Smooth muscle cell (in vitro differentiated cells): ENCODE data around the gene GOLPH3. TPM values are rescaled to one million over a fixed set of nuclear protein-coding genes. Genes with fewer than 3 reads are reported as not detected.
"Not testable (repeated sequence)": the region's sequence is repeated elsewhere in the genome, so short reads cannot be mapped to it uniquely, and the experiment has no call there.

ENCODE experiments used
- DNase-seq: peaks from one replicate; lab custom pipeline; 2025; ENCODE audit not compliant: unreplicated experiment; lab: John Stamatoyannopoulos, UW
- H2AFZ ChIP-seq: fragments of 200-600 bp; sonication (generic); 2 replicates; pipeline ENCODE4 v1.6.0; 2016; ENCODE audit warnings: antibody characterized with exemption, low read depth, mild to moderate bottlenecking
- H3F3A ChIP-seq: fragments of 200-600 bp; sonication (generic); 2 replicates; pipeline ENCODE4 v1.6.0; 2017; ENCODE audit warnings: antibody characterized with exemption, low read depth
- H3K27ac ChIP-seq: fragments of 200-600 bp; sonication (generic); 2 replicates; pipeline ENCODE4 v1.5.1; 2016; ENCODE audit warnings: low read depth, mild to moderate bottlenecking
- H3K27me3 ChIP-seq: fragments of 200-600 bp; sonication (generic); 2 replicates; pipeline ENCODE4 v1.6.1; 2016; ENCODE audit warnings: low read depth, mild to moderate bottlenecking
- H3K36me3 ChIP-seq: fragments of 200-600 bp; sonication (generic); 2 replicates; pipeline ENCODE4 v1.5.1; 2016; ENCODE audit warnings: low read depth
- H3K4me1 ChIP-seq: fragments of 200-600 bp; sonication (generic); 2 replicates; pipeline ENCODE4 v1.5.1; 2016; ENCODE audit warnings: low read depth
- H3K4me2 ChIP-seq: fragments of 200-600 bp; sonication (generic); 2 replicates; pipeline ENCODE4 v1.6.0; 2016; ENCODE audit warnings: mild to moderate bottlenecking
- H3K4me3 ChIP-seq: fragments of 200-600 bp; sonication (generic); 2 replicates; pipeline ENCODE4 v1.5.1; 2016; ENCODE audit warnings: mild to moderate bottlenecking
- H3K79me2 ChIP-seq: fragments of 200-600 bp; sonication (generic); 2 replicates; pipeline ENCODE4 v1.6.0; 2016; ENCODE audit warnings: low read depth, mild to moderate bottlenecking
- H3K9ac ChIP-seq: fragments of 200-600 bp; sonication (generic); 2 replicates; pipeline ENCODE4 v1.6.0; 2016; ENCODE audit warnings: low read depth
- H3K9me3 ChIP-seq: fragments of 200-600 bp; sonication (generic); replicated peaks from 2 replicates; pipeline ENCODE4 v1.5.1; 2016; ENCODE audit warnings: low read depth
- H4K20me1 ChIP-seq: fragments of 200-600 bp; sonication (generic); 2 replicates; pipeline ENCODE4 v1.6.0; 2016; ENCODE audit warnings: low read depth
- WGBS: methylation state at CpG from one replicate; pipeline ENCODE4 v1.1.7; 2016; ENCODE audit warnings: low lambda C conversion rate; 5-methylcytosine and 5-hydroxymethylcytosine counted together
- polyA plus RNA-seq: library from polyadenylated mRNA; unstranded; fragments of >200 nt; fragmentation: Nextera tagmentation; extraction: Ambion mirVana; gene quantifications from 2 replicates; pipeline ENCODE4 v1.2.1, GENCODE V29; 2016
- total RNA-seq: library from RNA; depleted of rRNA; stranded (reverse); fragments of >200 nt; gene quantifications from 2 replicates; pipeline ENCODE4 v1.2.3, GENCODE V29; 2014
- TF ChIP-seq, protein P1 (sequence below): fragments of 200-600 bp; sonication (generic); IDR thresholded peaks from 2 replicates; pipeline ENCODE4 v1.5.1; 2017; ENCODE audit warnings: borderline replicate concordance, mild to moderate bottlenecking, antibody characterized with exemption; ENCODE audit not compliant: insufficient read depth, poor library complexity, severe bottlenecking

The GOLPH3 gene
- total and polyA plus RNA-seq, 2 experiments from 2014 or later, result 95.3 to 108 TPM

GRCh38 chr5:32182463-32183063 is 8.4 kb upstream of the GOLPH3 start:
- no peaks in the 10 kb centered on the region for H3F3A ChIP-seq
- H3K4me2 ChIP-seq, result no peak overlapping the region
- H3K36me3 ChIP-seq, result no peaks in the 10 kb centered on the region
- TF ChIP-seq, protein P1, sequence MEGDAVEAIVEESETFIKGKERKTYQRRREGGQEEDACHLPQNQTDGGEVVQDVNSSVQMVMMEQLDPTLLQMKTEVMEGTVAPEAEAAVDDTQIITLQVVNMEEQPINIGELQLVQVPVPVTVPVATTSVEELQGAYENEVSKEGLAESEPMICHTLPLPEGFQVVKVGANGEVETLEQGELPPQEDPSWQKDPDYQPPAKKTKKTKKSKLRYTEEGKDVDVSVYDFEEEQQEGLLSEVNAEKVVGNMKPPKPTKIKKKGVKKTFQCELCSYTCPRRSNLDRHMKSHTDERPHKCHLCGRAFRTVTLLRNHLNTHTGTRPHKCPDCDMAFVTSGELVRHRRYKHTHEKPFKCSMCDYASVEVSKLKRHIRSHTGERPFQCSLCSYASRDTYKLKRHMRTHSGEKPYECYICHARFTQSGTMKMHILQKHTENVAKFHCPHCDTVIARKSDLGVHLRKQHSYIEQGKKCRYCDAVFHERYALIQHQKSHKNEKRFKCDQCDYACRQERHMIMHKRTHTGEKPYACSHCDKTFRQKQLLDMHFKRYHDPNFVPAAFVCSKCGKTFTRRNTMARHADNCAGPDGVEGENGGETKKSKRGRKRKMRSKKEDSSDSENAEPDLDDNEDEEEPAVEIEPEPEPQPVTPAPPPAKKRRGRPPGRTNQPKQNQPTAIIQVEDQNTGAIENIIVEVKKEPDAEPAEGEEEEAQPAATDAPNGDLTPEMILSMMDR, result no peak
- H4K20me1 ChIP-seq, result no peaks in the 10 kb centered on the region
- no peaks in the 10 kb centered on the region for H3K27me3 ChIP-seq
- no peaks in the 10 kb centered on the region for H3K79me2 ChIP-seq
- WGBS, result 81% methylated on average over 5 of the region's 5 CpGs
- H3K9ac ChIP-seq, result no peak overlapping the region
- H3K9me3 ChIP-seq, result no peaks in the 10 kb centered on the region
- no peak overlapping the region for H2AFZ ChIP-seq
- no peak overlapping the region for H3K27ac ChIP-seq
- no peak for DNase-seq
- H3K4me3 ChIP-seq, result no peak overlapping the region
- H3K4me1 ChIP-seq, result no peaks in the 10 kb centered on the region

DNA sequence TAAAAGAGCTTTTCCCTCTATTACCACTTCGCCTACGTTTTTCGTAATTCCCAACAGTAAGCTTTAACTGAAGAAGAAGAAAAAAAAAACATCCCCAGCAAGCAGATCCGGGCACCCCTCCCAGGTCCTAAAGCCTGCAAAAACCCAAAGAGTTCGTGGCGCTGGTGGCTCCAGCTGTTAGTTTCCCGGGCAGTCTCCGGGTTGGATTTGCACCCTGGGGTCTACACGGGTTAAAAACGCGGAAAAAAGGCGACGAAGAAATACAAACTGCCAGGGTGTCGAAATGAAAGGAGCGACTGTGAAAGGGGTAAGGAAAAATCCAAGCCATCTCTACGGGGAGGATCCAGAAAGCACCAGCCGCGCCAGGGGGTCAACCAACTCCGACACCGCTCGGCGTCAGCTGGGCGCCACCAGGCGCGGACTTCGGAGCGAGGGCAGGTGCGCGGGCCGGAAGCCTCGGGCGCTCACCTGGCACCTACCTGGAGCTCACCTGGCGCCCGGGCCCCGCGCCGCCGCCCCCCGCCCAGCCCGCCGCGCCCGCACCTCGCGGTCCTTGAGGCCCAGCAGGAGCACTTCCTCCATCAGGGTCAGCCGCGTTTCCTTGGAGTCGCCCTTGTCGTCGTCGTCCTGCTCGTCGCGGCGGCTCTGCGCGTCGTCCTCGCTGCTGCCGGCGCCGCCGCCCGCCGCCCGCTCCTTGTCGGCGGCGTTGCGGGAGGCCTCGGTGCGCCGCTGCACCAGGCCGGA is 680 bp downstream of the GOLPH3 start:
- Histone ChIP-seq H3K36me3 (peaks cover 6% of the 10 kb centered on the region), H3K4me1 (peaks cover 24% of the 10 kb centered on the region), H3K9me3 (no peaks in the 10 kb centered on the region), H3K27ac (peak overlapping the region; percentile 100), H2AFZ (peak overlapping the region; percentile 66), H3K79me2 (peaks cover 57% of the 10 kb centered on the region), H3K9ac (peak overlapping the region; percentile 100), H4K20me1 (peaks cover 51% of the 10 kb centered on the region), H3K27me3 (no peaks in the 10 kb centered on the region), H3K4me2 (peak overlapping the region; percentile 92), H3F3A (peaks cover 19% of the 10 kb centered on the region), H3K4me3 (peak overlapping the region; percentile 88)
- TF ChIP-seq, protein P1, result no peak
- under 1% methylated on average over 31 of the region's 74 CpGs for WGBS
- DNase-seq, result peak; percentile 14

DNA sequence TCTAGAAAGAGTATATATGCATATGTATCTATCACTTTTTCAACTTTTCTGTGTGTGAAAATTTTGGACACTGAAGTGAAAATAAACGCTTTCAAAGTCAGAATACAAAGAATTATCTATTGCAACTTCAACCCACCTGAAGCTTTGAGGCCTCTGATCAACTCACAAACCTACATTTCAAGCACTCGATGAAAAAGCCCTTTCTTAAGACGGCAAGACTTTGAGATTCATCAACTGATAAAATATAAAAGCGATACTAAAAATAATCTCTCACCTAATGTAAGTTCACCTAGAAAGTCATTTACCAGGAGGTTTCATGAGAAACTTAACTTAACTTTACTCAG is 1.2 kb downstream of the GOLPH3 start:
- WGBS, result 2% methylated on average over 4 of the region's 4 CpGs

GRCh38 chr5:32172186-32172911 is 1.8 kb downstream of the GOLPH3 start:
- H3K4me3 ChIP-seq, result peak overlapping the region; percentile 88
- peak overlapping the region; percentile 92 for H3K4me2 ChIP-seq
- not testable (repeated sequence) for H3K27me3 ChIP-seq, DNase-seq, H2AFZ ChIP-seq, H3K9me3 ChIP-seq
- peaks cover 23% of the 10 kb centered on the region for H3F3A ChIP-seq
- peaks cover 62% of the 10 kb centered on the region for H4K20me1 ChIP-seq
- H3K36me3 ChIP-seq, result peaks cover 16% of the 10 kb centered on the region
- H3K27ac ChIP-seq, result peak overlapping the region; percentile 100
- H3K79me2 ChIP-seq, result peaks cover 68% of the 10 kb centered on the region
- H3K9ac ChIP-seq, result peak overlapping the region; percentile 100
- H3K4me1 ChIP-seq, result peaks cover 24% of the 10 kb centered on the region
- WGBS, result 8% methylated on average over 34 of the region's 34 CpGs

More for the DNA sequence above, 1.2 kb downstream of the GOLPH3 start:
- H3K4me2 ChIP-seq, result peak overlapping the region; percentile 92
- TF ChIP-seq, protein P1, result no peak
- H3K27ac ChIP-seq, result peak overlapping the region; percentile 100
- DNase-seq, result no peak
- H3K9ac ChIP-seq, result peak overlapping the region; percentile 100
- peaks cover 62% of the 10 kb centered on the region for H3K79me2 ChIP-seq
- peaks cover 56% of the 10 kb centered on the region for H4K20me1 ChIP-seq
- H3K4me1 ChIP-seq, result peaks cover 24% of the 10 kb centered on the region
- peaks cover 10% of the 10 kb centered on the region for H3K36me3 ChIP-seq
- peaks cover 19% of the 10 kb centered on the region for H3F3A ChIP-seq
- H3K27me3 ChIP-seq, result no peaks in the 10 kb centered on the region
- peak overlapping the region; percentile 88 for H3K4me3 ChIP-seq
- no peaks in the 10 kb centered on the region for H3K9me3 ChIP-seq
- no peak overlapping the region for H2AFZ ChIP-seq
